GM19023 (cell line): ENCODE measurements around the gene GSTA1.
"Not testable (repeated sequence)": the region's sequence is repeated elsewhere in the genome, so short reads cannot be mapped to it uniquely, and the experiment has no call there.

Experiments
- ATAC-seq: cut with Tn5 transposase; IDR thresholded peaks from one replicate; pipeline ENCODE4 v1.9.1; 2021; ENCODE audit warnings: mild to moderate bottlenecking, moderate library complexity; ENCODE audit not compliant: unreplicated experiment

The GSTA1 gene

GRCh38 chr6:52809777-52810176 is 6.2 kb upstream of the GSTA1 start:
- ATAC-seq: not testable (repeated sequence)

- ATAC-seq: no peak
Observed at GRCh38 chr6:52808660-52809059, 5.0 kb upstream of the GSTA1 start.

- no peak for ATAC-seq
Observed at GRCh38 chr6:52802806-52803205, 810 bp downstream of the GSTA1 start.

DNA sequence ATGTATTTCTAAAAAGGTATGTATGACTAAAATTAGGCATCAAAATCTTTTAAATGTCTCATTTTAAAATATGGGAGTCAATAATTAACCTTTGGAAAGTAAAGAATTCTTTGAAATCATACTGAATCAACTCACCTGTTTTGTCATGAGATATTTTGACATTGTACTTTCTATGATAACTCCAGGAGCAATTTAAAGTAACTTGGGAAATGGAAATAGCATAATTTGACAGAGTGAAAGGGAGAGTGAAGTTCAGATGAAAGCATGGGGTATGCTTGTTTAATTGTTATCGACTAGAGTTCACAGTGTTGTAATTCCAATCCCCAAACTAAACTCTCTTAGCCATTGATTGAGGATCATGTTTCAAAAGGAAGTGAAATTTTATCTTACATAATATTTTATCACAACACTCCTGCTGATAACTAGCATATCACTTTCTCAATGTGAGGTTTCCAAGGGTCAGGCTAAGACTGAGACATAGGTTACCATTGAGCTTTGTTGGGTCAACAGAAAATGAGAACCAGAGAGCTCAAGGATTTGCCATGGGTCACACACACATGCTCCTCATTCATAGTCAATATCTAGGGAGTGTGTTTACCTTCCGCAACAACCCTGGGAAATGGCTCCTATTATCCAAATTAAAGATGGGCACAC is 2.3 kb downstream of the GSTA1 start:
- ATAC-seq: no peak

GRCh38 chr6:52799272-52799671 is 4.3 kb downstream of the GSTA1 start:
- ATAC-seq: not testable (repeated sequence)

DNA sequence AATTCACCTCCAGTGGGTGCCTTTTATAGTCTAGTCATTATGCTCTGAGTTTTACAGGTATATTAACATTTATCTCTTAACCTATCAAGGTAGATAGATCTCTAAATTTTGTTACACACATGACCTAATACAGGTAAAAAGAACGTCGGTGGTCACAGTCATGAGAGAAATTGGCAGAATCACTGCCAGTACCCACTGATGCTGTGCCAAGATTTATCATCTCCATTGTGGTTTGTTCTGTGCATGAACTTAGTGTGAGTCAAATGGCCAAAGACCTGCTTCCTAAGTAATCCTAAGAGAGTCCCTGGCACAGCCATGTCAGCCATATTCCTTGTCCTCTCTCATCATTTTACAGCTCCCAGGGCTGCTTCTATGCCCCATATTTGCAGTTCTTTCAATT is 9.2 kb downstream of the GSTA1 start:
- ATAC-seq: not testable (repeated sequence)

- no peak for ATAC-seq
Observed at GRCh38 chr6:52790861-52791260, 12.8 kb downstream of the GSTA1 start.

DNA sequence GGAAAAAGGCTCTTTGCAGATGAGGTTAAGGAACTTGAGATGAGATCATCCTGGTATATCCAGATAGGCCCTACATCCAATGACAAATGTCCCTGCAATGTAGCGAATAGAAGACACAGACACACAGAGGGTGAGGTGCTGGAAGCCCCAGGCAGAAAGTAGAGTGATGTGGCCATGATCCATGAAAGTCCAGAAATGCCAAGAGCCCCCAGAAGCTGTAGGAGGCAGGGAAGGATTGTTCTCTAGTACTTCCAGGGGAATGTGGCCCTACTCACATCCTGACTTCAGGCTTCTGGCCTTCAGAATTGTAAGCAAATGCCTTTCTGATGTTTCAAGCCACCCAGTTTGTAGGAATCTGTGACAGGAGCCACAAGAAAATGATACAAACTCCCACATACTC is 14.0 kb downstream of the GSTA1 start:
- ATAC-seq: not testable (repeated sequence)

DNA sequence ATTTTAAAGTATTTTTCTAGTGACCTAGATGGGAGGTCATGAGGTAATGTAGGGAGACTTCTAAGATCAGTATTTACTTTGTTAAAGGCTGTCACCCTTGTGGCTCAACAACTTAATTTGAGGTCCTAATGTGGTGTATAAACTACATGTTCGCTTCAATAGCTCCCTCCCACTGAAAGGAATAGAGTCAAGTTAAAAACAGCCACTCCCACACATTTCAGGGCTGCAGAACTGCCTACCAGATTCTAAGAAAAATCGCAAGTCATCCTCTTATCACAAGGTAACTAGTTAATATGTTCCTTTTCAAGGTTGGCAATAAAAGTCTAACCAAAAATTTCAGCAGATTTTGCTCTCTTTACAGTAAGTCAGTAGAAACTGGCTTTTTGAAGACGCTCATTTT is 15.1 kb downstream of the GSTA1 start:
- no peak for ATAC-seq

- ATAC-seq: no peak
Observed at GRCh38 chr6:52787917-52788316, 15.7 kb downstream of the GSTA1 start.

GRCh38 chr6:52786249-52786956 is 17.2 kb downstream of the GSTA1 start:
- no peak for ATAC-seq

DNA sequence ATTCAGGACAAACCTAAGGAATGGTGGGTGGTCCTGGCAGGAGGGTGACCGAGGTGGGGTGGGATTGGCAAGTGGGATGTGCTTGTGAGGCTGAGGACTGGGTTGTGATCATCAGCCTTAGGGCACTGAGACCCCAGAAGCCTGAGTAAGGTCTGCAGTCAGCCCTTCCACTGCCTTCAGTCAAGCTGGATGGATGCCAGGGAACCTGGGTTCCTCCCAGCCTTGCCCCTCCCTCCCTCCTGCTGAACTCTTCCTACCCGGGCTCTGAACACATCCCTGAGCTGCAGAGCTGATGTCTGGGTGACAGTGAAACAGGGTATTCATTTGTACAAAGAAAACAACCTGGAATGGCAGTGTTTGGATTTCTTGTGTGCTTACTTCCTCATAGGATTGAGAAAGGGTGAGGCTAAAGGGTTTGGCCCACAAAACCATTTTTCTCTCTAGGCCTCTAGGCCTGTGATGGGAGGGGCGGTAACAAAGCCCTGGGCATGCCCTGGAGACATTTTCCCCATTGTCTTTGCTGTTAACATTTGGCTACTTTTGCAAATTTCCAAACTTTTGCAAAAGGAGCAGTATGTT is 20.8 kb downstream of the GSTA1 start:
- not testable (repeated sequence) for ATAC-seq

- ATAC-seq: not testable (repeated sequence)
Observed at GRCh38 chr6:52782209-52782608, 21.4 kb downstream of the GSTA1 start.

DNA sequence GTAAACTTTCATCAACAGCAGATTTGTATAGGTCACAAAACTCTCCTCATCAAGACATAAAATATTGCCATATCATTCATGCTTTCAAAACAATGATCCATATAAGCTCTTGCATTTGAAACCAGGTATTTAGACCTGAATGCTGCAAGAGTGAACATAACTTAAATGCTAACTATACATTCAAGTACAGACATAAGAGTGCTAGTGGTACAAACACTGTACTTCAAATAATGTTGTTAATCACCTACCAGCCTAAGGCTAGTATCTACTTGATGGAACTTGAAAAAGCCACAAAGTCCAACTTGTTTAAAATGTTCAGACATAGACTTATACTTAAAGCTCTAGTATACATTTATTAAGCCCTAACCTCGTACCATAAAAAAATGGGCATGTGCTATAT is 24.4 kb downstream of the GSTA1 start:
- no peak for ATAC-seq

GRCh38 chr6:52776711-52777351 is 26.8 kb downstream of the GSTA1 start:
- not testable (repeated sequence) for ATAC-seq

GRCh38 chr6:52769399-52769798 is 34.2 kb downstream of the GSTA1 start:
- ATAC-seq: not testable (repeated sequence)

DNA sequence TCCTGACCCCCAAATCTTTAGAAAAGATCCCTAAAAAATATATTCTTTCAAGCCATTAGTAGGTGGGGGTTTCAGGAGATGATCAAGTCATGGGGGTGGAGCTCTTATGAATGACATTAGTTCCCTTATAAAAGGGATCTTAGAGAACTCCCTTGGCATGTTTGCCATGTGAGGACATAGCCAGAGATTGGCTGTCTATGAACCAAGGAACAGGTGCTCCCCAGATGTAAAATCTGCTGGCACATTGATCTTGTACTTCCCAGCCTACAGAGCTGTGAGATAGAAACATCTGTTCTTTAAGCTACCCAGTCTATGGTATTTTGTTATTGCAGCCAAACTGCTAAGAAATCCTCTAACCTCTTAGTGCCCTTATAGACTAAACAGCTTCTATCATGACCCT is 36.0 kb downstream of the GSTA1 start:
- not testable (repeated sequence) for ATAC-seq

- not testable (repeated sequence) for ATAC-seq
Observed at GRCh38 chr6:52763322-52763916, 40.2 kb downstream of the GSTA1 start, which contains the start of gene GSTA2. Gene GSTA2, minus strand, starts transcription at chr6:52763475. Its CDS starts 5,528 bp downstream, at chr6:52757947.

GRCh38 chr6:52761673-52762491 is 41.7 kb downstream of the GSTA1 start:
- not testable (repeated sequence) for ATAC-seq

DNA sequence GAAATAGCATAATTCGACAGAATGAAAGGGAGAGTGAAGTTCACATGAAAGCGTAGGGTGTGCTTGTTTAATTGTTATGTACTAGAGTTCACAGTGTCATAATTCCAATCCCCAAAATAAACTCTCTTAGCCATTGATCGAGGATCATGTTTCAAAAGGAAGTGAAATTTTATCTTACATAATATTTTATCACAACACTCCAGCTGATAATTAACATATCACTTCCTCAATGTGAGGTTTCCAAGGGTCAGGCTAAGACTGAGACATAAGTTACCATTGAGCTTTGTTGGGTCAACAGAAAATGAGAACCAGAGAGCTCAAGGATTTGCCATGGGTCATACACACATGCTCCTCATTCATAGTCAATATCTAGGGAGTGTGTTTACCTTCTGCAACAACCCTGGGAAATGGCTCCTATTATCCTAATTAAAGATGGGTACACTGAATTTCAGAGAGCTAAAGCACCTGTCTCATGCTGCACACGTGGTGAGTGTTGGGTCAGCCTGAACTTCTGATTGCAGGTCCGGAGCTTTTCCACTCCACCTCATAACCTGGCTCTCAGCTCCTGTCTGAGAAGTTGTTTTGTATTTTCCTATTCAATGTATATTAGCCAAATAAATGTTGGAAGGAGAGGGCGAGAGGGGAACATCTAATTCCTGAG is 43.4 kb downstream of the GSTA1 start:
- ATAC-seq: no peak
